Stimulated activated CD8-positive, alpha-beta memory T cell treated with anti-CD3 and anti-CD28 coated beads, Interleukin-4, amount 100 ng/mL, for 1 hour (primary cell): ENCODE data around the gene RITA1.
"Not testable (repeated sequence)": the region's sequence is repeated elsewhere in the genome, so short reads cannot be mapped to it uniquely, and the experiment has no call there.

Experiments used
- DNase-seq, 2 donors: peaks; one replicate each; pipeline ENCODE4 v3.0.0-alpha.2; 2020; ENCODE audit warnings: low read depth in 2 of 2, low spot score in 1 of 2

RITA1 gene

DNA sequence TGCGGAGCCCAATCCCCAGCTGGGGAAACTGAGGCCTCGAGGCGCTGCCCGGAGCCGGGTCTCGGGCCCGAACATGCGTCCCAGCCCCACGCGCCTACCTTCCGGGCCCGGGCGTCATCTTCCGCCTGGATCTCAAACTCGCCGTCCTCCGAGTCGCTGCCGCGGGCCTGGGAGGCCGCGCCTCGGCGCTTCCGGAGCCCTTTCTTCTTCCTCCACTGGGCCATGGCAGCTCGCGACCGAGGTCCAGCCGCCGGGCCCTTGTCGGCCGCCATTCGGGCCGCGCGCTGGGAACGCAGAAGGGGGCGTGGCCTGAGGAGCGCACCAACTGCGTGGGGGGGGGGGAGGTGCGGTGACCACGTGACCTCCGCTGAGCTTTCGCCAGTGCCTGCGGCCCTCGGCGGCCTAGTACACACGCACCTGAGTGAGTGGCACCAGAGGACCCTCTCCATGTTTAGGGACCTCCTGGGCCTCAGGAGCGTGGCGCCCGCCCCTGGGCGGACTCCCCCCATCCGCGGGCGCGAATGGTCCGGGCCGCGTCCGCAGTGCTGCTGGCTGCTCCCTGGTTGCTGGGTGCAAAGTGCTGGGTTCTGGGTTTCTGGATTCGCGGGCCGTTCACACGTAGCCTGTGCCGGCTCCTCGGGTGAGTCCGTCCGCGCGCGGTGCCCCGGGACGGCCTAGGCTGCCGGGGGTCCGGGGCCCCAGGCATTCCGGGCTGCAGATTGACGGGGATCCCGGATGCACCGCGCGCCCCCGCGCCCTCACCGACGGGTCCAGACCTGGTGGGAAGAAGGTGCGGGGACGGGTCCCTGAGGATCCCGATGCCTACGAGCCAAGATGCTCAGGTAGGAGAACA is at the start of gene RITA1, which contains the start of gene DDX54:
RITA1 (plus strand) TSS at position 542 of the 853 bp plus-strand sequence. CDS start 1,026 bp downstream, outside the sequence.
DDX54 (minus strand) TSS at position 299 of the 853 bp plus-strand sequence; CDS start at position 272, 27 bp downstream.
- DNase-seq: peak; percentile 65 to 66

- no peak for DNase-seq
Observed at GRCh38 chr12:113136128-113136989, 49.2 kb upstream of the RITA1 start.

DNA sequence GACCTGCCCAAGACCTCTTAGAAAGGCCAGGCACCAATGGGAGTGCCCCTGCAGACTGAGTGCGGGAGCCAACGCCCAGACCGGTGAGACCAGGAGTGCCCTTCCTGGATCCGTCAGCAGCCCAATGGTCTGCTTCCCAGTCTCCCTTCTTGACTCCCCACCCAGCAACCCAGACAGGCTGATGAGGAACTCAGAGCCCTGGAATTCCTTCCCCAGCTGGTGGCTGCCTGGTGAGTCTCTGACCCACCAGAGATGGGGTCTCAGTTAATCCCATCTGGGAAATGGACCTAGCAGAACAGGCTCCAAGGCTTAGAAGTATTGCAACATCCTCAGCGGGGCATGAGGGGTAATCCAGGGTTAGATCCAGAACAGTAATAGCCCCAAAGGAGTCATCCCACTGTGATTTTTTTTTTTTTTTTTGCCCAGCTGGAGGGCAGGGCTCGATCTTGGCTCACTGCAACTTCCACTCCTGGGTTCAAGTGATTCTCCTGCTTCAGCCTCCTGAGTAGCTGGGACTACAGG is 48.5 kb upstream of the RITA1 start:
- no peak for DNase-seq

- no peak for DNase-seq
Observed at GRCh38 chr12:113137861-113138783, 47.4 kb upstream of the RITA1 start.

DNA sequence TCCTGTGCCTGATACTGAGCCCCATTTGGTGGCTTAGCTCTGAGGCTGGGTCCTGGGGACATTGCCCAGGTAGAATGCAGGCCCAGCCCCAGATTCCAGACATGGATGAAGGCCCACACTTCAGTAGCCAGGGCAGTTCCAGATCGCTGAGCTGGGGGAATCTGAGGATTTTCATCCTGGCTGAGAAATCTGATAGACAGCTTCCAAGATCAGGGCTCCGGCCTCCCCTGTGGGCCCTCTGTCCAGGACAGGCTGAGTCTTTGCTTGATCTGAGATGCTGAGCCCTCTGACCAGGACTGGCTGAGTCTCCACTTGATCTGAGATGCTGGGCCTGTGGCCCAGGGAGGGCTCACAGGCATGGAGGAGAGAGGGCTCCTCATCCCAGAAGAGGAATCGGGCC is 46.7 kb upstream of the RITA1 start:
- DNase-seq: no peak

DNA sequence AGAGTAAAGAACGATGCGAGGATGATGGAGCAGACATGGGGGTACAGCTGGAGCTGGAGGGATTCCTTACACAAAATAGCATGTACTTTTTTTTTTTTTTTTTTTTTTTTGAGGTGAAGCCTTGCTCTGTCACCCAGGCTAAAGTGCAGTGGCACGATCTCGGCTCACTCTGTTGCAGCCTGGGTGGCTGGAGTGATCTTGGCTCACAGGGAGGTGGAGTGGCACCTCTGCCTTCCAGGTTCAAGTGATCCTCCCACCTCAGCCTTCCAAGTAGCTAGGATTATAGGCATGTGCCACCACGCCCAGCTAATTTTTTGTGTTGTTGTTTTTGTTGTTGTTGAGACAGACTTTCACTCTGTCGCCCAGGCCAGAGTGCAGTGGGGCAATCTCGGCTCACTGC is 44.8 kb upstream of the RITA1 start:
- no peak for DNase-seq

DNA sequence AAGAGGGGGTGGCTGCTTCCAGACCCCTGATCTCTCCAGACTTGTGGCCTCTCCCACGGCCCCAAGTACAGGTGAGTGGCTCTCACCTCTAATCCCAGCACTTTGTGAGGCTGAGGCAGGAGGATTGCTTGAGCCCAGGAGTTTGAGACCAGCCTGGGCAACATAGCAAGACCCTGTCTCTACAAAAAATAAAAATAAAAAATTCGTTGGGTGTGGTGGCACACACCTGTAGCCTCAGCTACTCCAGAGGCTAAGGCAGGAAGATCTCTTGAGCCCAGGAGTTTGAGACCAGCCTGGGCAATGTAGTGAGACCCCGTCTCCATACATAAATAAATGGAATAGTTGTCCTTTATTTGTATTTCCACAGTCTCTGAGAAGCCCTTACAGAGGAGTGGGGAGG is 43.8 kb upstream of the RITA1 start:
- DNase-seq: not testable (repeated sequence)

GRCh38 chr12:113142173-113142885 is 43.2 kb upstream of the RITA1 start:
- DNase-seq: no peak

DNA sequence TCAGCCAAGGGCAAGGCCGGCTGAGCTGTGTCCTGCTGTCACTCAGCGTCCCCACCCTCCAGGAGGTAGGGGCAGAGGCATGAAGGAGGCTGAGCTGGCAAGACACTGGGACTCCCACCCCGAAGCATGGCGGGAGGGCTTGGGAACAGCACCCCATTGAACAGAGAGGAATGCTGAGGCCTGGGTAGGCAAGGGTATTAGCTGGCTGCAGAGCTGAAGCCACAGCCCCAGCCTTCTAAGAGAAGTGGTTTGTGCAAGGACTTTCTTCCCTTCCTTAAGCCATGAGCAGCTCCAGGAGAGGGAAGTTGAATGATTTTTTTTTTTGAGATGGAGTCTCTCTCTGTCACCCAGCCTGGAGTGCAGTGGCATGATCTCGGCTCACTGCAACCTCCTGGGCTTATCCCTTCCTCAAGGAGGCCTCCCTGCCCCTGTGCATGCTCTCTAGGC is 42.6 kb upstream of the RITA1 start:
- DNase-seq: no peak

- no peak for DNase-seq
Observed at GRCh38 chr12:113143959-113144358, 41.6 kb upstream of the RITA1 start.

DNA sequence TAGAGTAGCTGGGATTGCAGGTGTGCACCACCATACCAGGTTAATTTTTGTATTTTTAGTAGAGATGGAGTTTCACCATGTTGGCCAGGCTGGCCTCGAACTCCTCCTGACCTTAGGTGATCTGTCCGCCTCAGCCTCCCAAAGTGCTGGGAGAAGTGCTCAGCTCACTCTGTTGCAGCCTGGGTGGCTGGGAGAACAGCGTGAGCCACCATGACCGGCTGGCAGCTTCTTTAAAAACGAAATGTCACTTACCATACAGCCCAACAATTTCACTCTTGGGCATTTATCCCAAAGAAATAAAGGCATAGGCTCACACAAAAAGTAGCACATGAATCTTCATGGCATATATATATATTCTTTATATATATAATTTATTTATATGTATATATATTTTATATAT is 40.7 kb upstream of the RITA1 start:
- DNase-seq: no peak

GRCh38 chr12:113145720-113146551 is 39.6 kb upstream of the RITA1 start:
- no peak for DNase-seq

DNA sequence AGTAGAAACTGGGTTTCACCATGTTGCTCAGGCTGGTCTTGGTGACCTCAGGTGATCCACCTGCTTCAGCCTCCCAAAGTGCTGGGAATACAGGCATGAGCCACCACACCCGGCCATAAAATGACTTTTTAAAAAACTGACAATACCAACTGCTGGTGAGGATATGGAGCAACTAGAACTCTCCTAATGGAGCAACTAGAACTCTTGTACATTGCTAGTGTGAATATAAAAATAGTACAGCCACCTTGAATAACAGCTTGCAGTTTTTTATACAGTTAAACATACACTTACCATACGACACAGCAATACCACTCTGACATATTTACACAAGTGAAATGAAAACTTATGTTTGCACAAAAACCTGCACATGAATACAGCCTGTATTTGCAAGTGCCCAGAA is 38.5 kb upstream of the RITA1 start:
- DNase-seq: no peak

- DNase-seq: no peak
Observed at GRCh38 chr12:113149361-113150150, 36.0 kb upstream of the RITA1 start, which contains the start of gene CFAP73. Gene CFAP73, plus strand, starts transcription at chr12:113149724. Its CDS starts 134 bp downstream, at chr12:113149858.

DNA sequence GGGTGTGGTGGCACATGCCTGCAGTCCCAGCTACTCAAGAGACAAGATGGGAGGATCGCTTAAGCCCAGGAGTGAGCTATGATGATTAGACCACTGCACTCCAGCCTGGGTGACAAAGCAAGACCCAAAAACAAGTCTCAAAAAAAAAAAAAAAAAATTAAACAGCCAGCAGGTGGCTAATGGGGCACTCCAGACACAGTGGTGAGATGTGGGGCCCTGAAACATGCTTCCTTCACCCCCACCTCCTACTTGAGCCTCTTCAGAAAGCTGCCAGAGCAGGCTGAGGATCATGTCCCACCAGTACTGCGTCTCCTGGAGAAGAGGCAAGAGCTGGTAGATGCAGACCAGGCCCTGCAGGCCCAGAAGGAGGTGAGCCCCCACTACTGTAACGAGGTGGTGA is 33.9 kb upstream of the RITA1 start:
- DNase-seq: no peak

DNA sequence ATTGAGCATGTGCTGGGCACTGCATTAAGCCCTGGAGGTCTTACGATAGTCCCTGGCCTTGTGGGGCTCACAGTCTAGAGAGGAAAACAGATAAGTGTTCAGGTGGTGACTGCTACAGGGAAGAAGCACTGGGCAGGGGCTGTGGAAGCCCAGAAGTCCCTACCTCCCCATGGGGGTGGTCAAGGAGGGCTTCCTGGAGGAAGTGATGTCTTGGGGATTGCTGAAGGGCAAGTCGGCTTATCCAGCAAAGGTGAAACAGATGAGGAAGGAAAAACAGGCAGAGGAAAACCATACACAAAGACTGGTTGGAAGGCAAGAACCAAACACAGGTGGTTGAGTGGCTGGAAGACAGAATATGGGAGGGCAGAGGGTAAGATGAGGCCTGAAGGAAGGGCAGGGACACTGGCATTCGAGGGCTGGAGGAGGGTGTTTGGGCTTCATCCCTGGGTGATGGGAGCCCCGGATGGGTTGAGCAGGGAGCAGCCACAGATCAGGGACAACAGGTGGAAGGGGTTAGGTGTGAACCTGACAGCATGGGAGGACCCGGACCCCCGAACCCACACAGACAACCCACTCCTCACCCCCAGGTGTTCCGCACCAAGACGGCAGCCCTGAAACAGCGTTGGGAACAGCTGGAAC is 33.2 kb upstream of the RITA1 start:
- DNase-seq: no peak
